HT-29 (cell line): Measurements from ENCODE around the gene NCOA1. TPM values are rescaled to one million over a fixed set of nuclear protein-coding genes. Genes with fewer than 3 reads are reported as not detected.
"Not testable (repeated sequence)": the region's sequence is repeated elsewhere in the genome, so short reads cannot be mapped to it uniquely, and the experiment has no call there.

Experiments
- DNase-seq: peaks from one replicate; pipeline ENCODE4 v3.0.0-alpha.2; 2015; ENCODE audit warnings: low spot score
- total RNA-seq: library from RNA; depleted of rRNA; stranded (reverse); fragments of >200 nt; shearing (Covaris generic); gene quantifications from 2 replicates; pipeline ENCODE4 v1.2.3, GENCODE V29; 2014

Gene NCOA1
- total RNA-seq, 1 experiment from 2014 or later: 4.0 TPM

- no peak for DNase-seq
Measured at GRCh38 chr2:24785671-24786321, 294.7 kb downstream of the NCOA1 start.

- no peak for DNase-seq
Measured at GRCh38 chr2:24787532-24787931, 296.5 kb downstream of the NCOA1 start.

- no peak for DNase-seq
Measured at GRCh38 chr2:24788816-24789215, 297.8 kb downstream of the NCOA1 start.

- DNase-seq: no peak
Measured at GRCh38 chr2:24791452-24791851, 300.4 kb downstream of the NCOA1 start.

GRCh38 chr2:24792542-24792873 lies 301.5 kb downstream of the NCOA1 start:
- DNase-seq: no peak

- DNase-seq: peak; percentile 97
Measured at GRCh38 chr2:24792874-24793760, 302.1 kb downstream of the NCOA1 start, which contains the start of the genes CENPO and PTRHD1. Gene CENPO, plus strand, starts transcription at chr2:24793425. Its CDS starts 495 bp downstream, at chr2:24793920. Gene PTRHD1, minus strand, starts transcription at chr2:24793391. Its CDS starts 14 bp downstream, at chr2:24793377.

- DNase-seq: peak; percentile 52
Measured at GRCh38 chr2:24793761-24794435, 302.8 kb downstream of the NCOA1 start.

GRCh38 chr2:24797644-24798043 lies 306.6 kb downstream of the NCOA1 start:
- no peak for DNase-seq

- not testable (repeated sequence) for DNase-seq
Measured at GRCh38 chr2:24800487-24800886, 309.4 kb downstream of the NCOA1 start.

GRCh38 chr2:24805811-24806660 lies 315.0 kb downstream of the NCOA1 start:
- DNase-seq: peak; percentile 70

- no peak for DNase-seq
Measured at GRCh38 chr2:24806661-24807036, 315.6 kb downstream of the NCOA1 start.

GRCh38 chr2:24809316-24810007 lies 318.4 kb downstream of the NCOA1 start:
- DNase-seq: no peak

GRCh38 chr2:24813691-24814137 lies 322.7 kb downstream of the NCOA1 start:
- no peak for DNase-seq

GRCh38 chr2:24814516-24814915 lies 323.5 kb downstream of the NCOA1 start:
- no peak for DNase-seq

GRCh38 chr2:24815171-24815570 lies 324.1 kb downstream of the NCOA1 start:
- no peak for DNase-seq

GRCh38 chr2:24816404-24816803 lies 325.4 kb downstream of the NCOA1 start:
- DNase-seq: no peak

GRCh38 chr2:24816884-24817283 lies 325.8 kb downstream of the NCOA1 start:
- no peak for DNase-seq

- DNase-seq: no peak
Measured at GRCh38 chr2:24818721-24819167, 327.7 kb downstream of the NCOA1 start.

GRCh38 chr2:24819442-24820174 lies 328.6 kb downstream of the NCOA1 start:
- DNase-seq: no peak

- DNase-seq: no peak
Measured at GRCh38 chr2:24820175-24820513, 329.1 kb downstream of the NCOA1 start.
